K562 (cell line): ENCODE data around the gene KLRC4.
"Not testable (repeated sequence)": the region's sequence is repeated elsewhere in the genome, so short reads cannot be mapped to it uniquely, and the experiment has no call there.

Experiments used
- CBX8 ChIP-seq: fragments of 200-600 bp; sonication (generic); IDR thresholded peaks from 2 replicates; pipeline ENCODE4 v1.6.1; 2012; ENCODE audit warnings: borderline replicate concordance, mixed run types, low read depth, mild to moderate bottlenecking, moderate library complexity, mixed read lengths, low read length, control low read depth, inconsistent platforms; ENCODE audit not compliant: poor library complexity, severe bottlenecking; ENCODE audit errors: extremely low read depth
- CTCF ChIP-seq, 3 experiments: IDR thresholded peaks in 2 of 3; conservative IDR thresholded peaks in 1 of 3; 2 replicates each; pipeline ENCODE4 v1.5.1; 2011 to 2012; ENCODE audit warnings: low read length in 3 of 3, mild to moderate bottlenecking in 3 of 3, control low read depth in 2 of 3, improper control_type of control experiment in 1 of 3, inconsistent platforms in 1 of 3, low read depth in 1 of 3, mixed read lengths in 1 of 3, moderate library complexity in 1 of 3; ENCODE audit not compliant: insufficient read depth in 2 of 3
- EHMT2 ChIP-seq: fragments of 450-650 bp; IDR thresholded peaks from 2 replicates; pipeline ENCODE4 v1.6.1; 2018; ENCODE audit warnings: antibody characterized with exemption
- SUPT5H ChIP-seq: fragments of 450-650 bp; IDR thresholded peaks from 2 replicates; pipeline ENCODE4 v1.6.1; 2016
- ZC3H4 ChIP-seq: sonication (generic); formaldehyde crosslinking; IDR thresholded peaks from 2 replicates; pipeline ENCODE4 v1.9.0; 2021; ENCODE audit warnings: missing genetic modification reagents, borderline replicate concordance
- ZNF232 ChIP-seq: sonication (generic); formaldehyde crosslinking; IDR thresholded peaks from 2 replicates; pipeline ENCODE4 v1.8.0; 2022; ENCODE audit warnings: mild to moderate bottlenecking, missing genetic modification reagents
- ZNF57 ChIP-seq: fragments of 450-650 bp; formaldehyde crosslinking; IDR thresholded peaks from 2 replicates; pipeline ENCODE4 v1.4.0; 2020; ENCODE audit warnings: mild to moderate bottlenecking, moderate library complexity
- TF ChIP-seq, protein P1 (sequence below), 3 experiments: fragments of 200-800 bp in 1 of 3; fragments of 250-450 bp in 1 of 3; fragments of 450-650 bp in 1 of 3; sonication (Bioruptor Pico) in 1 of 3; sonication (Bioruptor generic) in 1 of 3; formaldehyde crosslinking in 1 of 3; IDR thresholded peaks; 2 replicates each; pipeline versions ENCODE4 v1.6.1 to v1.8.0; 2016 to 2022; ENCODE audit warnings: mild to moderate bottlenecking in 2 of 3, missing genetic modification characterization in 2 of 3, missing compliant biosample characterization in 1 of 3, moderate library complexity in 1 of 3
- TF ChIP-seq, protein P2 (sequence below): fragments of 450-650 bp; IDR thresholded peaks from 2 replicates; pipeline ENCODE4 v1.6.1; 2016
- TF ChIP-seq, protein P3 (sequence below): sonication (generic); formaldehyde crosslinking; IDR thresholded peaks from 2 replicates; pipeline ENCODE4 v1.8.0; 2023; ENCODE audit warnings: mild to moderate bottlenecking, missing genetic modification reagents

DNA sequence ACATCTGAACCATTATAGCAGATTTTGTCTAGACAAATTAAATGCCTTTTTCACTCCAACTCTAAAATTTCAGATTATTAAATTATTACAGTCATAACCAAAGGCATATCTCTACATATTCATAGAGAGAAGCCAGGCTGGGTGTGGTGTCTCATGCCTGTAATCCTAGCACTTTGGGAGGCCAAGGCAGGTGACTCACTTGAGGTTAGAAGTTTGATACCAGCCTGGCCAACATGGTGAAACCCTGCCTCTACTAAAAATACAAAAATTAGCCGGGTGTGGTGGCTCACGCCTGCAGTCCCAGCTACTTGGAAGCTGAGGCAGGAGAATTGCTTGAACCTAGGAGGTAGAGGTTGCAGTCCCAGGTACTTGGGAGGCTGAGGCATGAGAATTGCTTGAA is 30.8 kb downstream of the KLRC4 start:
- TF ChIP-seq CTCF (IDR thresholded peaks at IDR 0.05 in 2 of 3, conservative IDR thresholded peaks at IDR 0.05 in 1 of 3; ENCODE audit: insufficient read depth in 2 of 3, low read depth in 1 of 3, low read length in 3 of 3); SUPT5H; EHMT2; ZNF57; CBX8; ZC3H4 (CRISPR knock-in tag); ZNF232 (CRISPR knock-in tag): not testable (repeated sequence)
- TF ChIP-seq, protein P1, sequence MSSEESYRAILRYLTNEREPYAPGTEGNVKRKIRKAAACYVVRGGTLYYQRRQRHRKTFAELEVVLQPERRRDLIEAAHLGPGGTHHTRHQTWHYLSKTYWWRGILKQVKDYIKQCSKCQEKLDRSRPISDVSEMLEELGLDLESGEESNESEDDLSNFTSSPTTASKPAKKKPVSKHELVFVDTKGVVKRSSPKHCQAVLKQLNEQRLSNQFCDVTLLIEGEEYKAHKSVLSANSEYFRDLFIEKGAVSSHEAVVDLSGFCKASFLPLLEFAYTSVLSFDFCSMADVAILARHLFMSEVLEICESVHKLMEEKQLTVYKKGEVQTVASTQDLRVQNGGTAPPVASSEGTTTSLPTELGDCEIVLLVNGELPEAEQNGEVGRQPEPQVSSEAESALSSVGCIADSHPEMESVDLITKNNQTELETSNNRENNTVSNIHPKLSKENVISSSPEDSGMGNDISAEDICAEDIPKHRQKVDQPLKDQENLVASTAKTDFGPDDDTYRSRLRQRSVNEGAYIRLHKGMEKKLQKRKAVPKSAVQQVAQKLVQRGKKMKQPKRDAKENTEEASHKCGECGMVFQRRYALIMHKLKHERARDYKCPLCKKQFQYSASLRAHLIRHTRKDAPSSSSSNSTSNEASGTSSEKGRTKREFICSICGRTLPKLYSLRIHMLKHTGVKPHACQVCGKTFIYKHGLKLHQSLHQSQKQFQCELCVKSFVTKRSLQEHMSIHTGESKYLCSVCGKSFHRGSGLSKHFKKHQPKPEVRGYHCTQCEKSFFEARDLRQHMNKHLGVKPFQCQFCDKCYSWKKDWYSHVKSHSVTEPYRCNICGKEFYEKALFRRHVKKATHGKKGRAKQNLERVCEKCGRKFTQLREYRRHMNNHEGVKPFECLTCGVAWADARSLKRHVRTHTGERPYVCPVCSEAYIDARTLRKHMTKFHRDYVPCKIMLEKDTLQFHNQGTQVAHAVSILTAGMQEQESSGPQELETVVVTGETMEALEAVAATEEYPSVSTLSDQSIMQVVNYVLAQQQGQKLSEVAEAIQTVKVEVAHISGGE (CRISPR knock-in tag; IDR thresholded peaks at IDR 0.05), result not testable (repeated sequence)
- TF ChIP-seq, protein P2, sequence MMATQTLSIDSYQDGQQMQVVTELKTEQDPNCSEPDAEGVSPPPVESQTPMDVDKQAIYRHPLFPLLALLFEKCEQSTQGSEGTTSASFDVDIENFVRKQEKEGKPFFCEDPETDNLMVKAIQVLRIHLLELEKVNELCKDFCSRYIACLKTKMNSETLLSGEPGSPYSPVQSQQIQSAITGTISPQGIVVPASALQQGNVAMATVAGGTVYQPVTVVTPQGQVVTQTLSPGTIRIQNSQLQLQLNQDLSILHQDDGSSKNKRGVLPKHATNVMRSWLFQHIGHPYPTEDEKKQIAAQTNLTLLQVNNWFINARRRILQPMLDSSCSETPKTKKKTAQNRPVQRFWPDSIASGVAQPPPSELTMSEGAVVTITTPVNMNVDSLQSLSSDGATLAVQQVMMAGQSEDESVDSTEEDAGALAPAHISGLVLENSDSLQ, result not testable (repeated sequence)
- TF ChIP-seq, protein P3, sequence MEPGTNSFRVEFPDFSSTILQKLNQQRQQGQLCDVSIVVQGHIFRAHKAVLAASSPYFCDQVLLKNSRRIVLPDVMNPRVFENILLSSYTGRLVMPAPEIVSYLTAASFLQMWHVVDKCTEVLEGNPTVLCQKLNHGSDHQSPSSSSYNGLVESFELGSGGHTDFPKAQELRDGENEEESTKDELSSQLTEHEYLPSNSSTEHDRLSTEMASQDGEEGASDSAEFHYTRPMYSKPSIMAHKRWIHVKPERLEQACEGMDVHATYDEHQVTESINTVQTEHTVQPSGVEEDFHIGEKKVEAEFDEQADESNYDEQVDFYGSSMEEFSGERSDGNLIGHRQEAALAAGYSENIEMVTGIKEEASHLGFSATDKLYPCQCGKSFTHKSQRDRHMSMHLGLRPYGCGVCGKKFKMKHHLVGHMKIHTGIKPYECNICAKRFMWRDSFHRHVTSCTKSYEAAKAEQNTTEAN, result not testable (repeated sequence)
